Mucosa of descending colon (tissue), 3 donors: ENCODE results near the gene CCDC9. TPM values are rescaled to one million over a fixed set of nuclear protein-coding genes. Genes with fewer than 3 reads are reported as not detected.

Experiments
- ATAC-seq: fragments of 200-7000 bp; cut with Tn5 transposase; one replicate; pipeline ENCODE4 v1.9.1; 2020; ENCODE audit warnings: mild to moderate bottlenecking, moderate library complexity
- DNase-seq, 3 donors: peaks; one replicate each; pipeline ENCODE4 v3.0.0-alpha.2; 2020
- H3K36me3 ChIP-seq: fragments of 200-600 bp; one replicate; pipeline ENCODE4 v1.8.0; 2021; ENCODE audit warnings: low read depth, mild to moderate bottlenecking
- H3K4me1 ChIP-seq: fragments of 200-600 bp; one replicate; pipeline ENCODE4 v1.8.0; 2021; ENCODE audit warnings: low read depth, mild to moderate bottlenecking
- H3K4me3 ChIP-seq: fragments of 200-600 bp; one replicate; pipeline ENCODE4 v1.8.0; 2021; ENCODE audit warnings: mild to moderate bottlenecking
- H3K9me3 ChIP-seq: fragments of 200-600 bp; one replicate; pipeline ENCODE4 v1.8.0; 2021; ENCODE audit warnings: mild to moderate bottlenecking
- intact Hi-C, 2 donors: fragments of 100-400 bp; cut with DNase I in 1 of 2; cut with micrococcal nuclease in 1 of 2; formaldehyde crosslinking; loops; one replicate each; pipeline versions ENCODE4 v1.11.0 to v1.11.1; 2022; cut with DNase I, micrococcal nuclease
- total RNA-seq, 3 donors: library from RNA; stranded (reverse); fragmentation: NEBNext Ultra II Directional in 2 of 3; extraction: Animal tissue kit (Norgen Biotek cat#: 25700) in 2 of 3; gene quantifications; one replicate each; pipeline versions ENCODE4 v1.2.1 to v1.2.4, GENCODE V29; 2021 to 2023
- TF ChIP-seq, protein P1 (sequence below): fragments of 200-600 bp; IDR thresholded peaks from one replicate; pipeline ENCODE4 v1.8.0; 2022; ENCODE audit warnings: antibody characterized with exemption, mild to moderate bottlenecking
- donor health status: DM: no; HTN: no; CAD: no; lungs with moderate emphysema.
- donor health status: DM: no; HTN: no; CAD: no.
- donor health status: DM: no; HTN: yes; CAD: no.

CCDC9 gene
- total RNA-seq, 3 donors from 2014 or later: 33.3 to 46.9 (median 38.7) TPM

- H3K36me3 ChIP-seq: no peaks in the 10 kb centered on the region
- ATAC-seq (peak; percentile 1), DNase-seq (peak in 2 of 3 donors; percentile 64 to 76)
- peak overlapping the region; percentile 56 for H3K4me3 ChIP-seq
- intact Hi-C loops: no loop called here
- TF ChIP-seq, protein P1, sequence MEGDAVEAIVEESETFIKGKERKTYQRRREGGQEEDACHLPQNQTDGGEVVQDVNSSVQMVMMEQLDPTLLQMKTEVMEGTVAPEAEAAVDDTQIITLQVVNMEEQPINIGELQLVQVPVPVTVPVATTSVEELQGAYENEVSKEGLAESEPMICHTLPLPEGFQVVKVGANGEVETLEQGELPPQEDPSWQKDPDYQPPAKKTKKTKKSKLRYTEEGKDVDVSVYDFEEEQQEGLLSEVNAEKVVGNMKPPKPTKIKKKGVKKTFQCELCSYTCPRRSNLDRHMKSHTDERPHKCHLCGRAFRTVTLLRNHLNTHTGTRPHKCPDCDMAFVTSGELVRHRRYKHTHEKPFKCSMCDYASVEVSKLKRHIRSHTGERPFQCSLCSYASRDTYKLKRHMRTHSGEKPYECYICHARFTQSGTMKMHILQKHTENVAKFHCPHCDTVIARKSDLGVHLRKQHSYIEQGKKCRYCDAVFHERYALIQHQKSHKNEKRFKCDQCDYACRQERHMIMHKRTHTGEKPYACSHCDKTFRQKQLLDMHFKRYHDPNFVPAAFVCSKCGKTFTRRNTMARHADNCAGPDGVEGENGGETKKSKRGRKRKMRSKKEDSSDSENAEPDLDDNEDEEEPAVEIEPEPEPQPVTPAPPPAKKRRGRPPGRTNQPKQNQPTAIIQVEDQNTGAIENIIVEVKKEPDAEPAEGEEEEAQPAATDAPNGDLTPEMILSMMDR: no peak
- H3K9me3 ChIP-seq: no peaks in the 10 kb centered on the region
- H3K4me1 ChIP-seq: peaks cover 12% of the 10 kb centered on the region
Observed at GRCh38 chr19:47272448-47273312, 16.4 kb downstream of the CCDC9 start.

DNA sequence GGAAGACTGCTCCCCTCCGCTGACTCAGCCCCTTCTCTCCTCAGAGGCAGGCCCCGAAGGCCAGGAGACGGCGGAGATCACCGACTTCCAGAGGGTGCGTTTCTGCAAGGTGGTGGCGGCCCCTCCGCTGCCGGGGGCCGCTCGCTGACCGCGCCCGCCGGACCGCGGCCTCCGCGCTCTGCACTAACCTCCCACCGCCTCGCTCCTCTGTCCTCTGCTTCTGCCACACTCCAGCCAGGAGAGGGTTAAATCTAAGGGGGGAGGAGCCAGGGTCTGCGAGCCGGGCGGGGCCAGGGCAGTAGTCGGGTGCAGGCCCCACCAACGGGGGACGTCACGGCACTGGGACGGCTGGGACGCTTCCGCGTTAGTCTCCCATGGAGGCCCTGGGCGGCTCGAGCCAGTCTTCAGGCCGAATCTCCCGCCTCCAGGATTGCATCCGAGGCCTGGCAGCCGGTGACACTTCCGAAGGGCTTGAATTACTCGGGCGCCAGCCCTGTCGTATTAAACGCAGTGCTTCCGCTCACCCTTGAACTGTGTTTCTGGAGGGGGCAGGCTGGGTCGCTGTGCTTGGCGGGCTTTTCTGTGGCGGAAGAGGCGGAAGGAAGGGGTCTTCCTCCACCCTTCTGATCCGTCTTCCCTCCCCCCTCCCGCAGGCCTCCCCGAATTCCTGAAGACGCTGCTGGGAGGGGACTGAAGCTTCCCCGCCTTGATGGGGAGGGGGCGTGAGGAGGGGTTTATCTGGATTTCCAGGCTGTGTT lies 17.2 kb downstream of the CCDC9 start:
- TF ChIP-seq, protein P1: no peak
- Histone ChIP-seq H3K36me3 (no peaks in the 10 kb centered on the region), H3K9me3 (no peaks in the 10 kb centered on the region), H3K4me1 (peaks cover 12% of the 10 kb centered on the region), H3K4me3 (peak overlapping the region; percentile 56)
- DNase-seq: peak; percentile 95 to 97 (median 97)
- ATAC-seq: peak; percentile 83
- intact Hi-C loops: no loop called here

- DNase-seq (peak; percentile 99 to 100 (median 100)), ATAC-seq (peak; percentile 87)
- Histone ChIP-seq H3K4me3 (peak within 1 kb of the TSS; percentile 56), H3K9me3 (no peaks in the 10 kb centered on the region), H3K36me3 (no peaks in the 10 kb centered on the region), H3K4me1 (peaks cover 12% of the 10 kb centered on the region)
- TF ChIP-seq, protein P1: no peak
- intact Hi-C loops: no loop called here
Observed at GRCh38 chr19:47274071-47274890, 18.0 kb downstream of the CCDC9 start, which contains the start of gene INAFM1. Gene INAFM1, plus strand, starts transcription at chr19:47274885. Its CDS starts 35 bp downstream, at chr19:47274920.

DNA sequence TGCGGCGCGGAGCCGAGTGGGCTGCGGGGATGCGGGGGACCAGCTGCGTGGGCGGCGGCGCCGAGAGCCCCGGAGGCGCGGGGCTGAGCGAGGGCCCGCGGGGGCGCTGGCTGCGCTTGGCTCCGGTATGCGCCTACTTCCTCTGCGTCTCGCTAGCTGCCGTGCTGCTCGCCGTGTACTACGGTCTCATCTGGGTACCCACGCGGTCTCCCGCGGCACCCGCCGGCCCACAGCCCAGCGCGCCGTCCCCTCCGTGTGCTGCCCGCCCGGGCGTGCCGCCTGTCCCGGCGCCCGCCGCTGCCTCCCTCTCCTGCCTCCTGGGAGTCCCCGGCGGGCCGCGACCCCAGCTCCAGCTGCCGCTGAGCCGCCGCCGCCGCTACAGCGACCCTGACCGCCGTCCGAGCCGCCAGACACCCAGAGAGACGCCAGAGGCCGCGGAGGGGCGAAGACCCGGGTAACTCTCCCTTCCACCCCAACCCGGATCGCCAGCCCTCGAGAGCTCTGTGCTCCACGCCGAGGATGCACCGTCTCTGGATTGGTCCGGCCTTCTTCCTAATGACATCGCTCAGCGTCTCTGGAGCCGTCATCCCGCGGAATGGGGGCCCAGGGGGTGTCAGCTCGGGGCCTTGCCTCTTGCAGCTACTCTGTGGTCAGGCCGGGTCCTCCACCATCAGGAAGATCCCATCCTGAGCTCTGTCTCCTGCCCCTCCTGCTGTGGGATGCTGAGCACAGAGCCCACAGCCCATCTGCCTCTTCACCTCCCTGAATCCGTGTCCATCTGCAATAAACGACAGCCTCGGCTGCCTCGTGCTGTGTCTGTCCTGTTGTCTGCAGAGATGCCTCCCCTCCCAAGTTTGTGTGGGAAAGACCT lies 18.8 kb downstream of the CCDC9 start:
- peak in 2 of 3 donors; percentile 46 to 75 for DNase-seq
- Histone ChIP-seq H3K36me3 (no peaks in the 10 kb centered on the region), H3K4me3 (peak overlapping the region; percentile 17), H3K9me3 (no peaks in the 10 kb centered on the region), H3K4me1 (peaks cover 12% of the 10 kb centered on the region)
- peak; percentile 0 for ATAC-seq
- intact Hi-C loops: no loop called here
- TF ChIP-seq, protein P1: no peak
